ENCODE results near the gene FIBCD1. TPM values are rescaled to one million over a fixed set of nuclear protein-coding genes. Genes with fewer than 3 reads are reported as not detected.

The FIBCD1 gene
- total RNA-seq, 1 experiment from 2014 or later = 6.6 TPM

GRCh38 chr9:130940693-130941576 is 1.9 kb upstream of the FIBCD1 start:
- peak overlapping the region; percentile 61 for H3K4me3 Mint-ChIP-seq
- peaks cover 50% of the 10 kb centered on the region for H3K27me3 Mint-ChIP-seq (ENCODE audit: low read depth)
- DNase-seq (ENCODE audit: low spot score) = peak; percentile 98
- H3K27ac Mint-ChIP-seq = no peak overlapping the region; the same call in 1 of the 2 replicates
- POLR2A ChIA-PET = no interaction called here
- no peaks in the 10 kb centered on the region for H3K36me3 Mint-ChIP-seq
- peaks cover 26% of the 10 kb centered on the region for H3K4me1 Mint-ChIP-seq
- ATAC-seq = peak; percentile 76
- CTCF ChIA-PET = interaction anchor here (0.6 to 1.6 kb wide), 31 partner anchors 8 to 396 kb away, joined by 3 to 14 read pairs (median 4); partner anchors contain the start of gene EXOSC2
- no peaks in the 10 kb centered on the region for H3K9me3 Mint-ChIP-seq
- TF ChIP-seq, protein P1, sequence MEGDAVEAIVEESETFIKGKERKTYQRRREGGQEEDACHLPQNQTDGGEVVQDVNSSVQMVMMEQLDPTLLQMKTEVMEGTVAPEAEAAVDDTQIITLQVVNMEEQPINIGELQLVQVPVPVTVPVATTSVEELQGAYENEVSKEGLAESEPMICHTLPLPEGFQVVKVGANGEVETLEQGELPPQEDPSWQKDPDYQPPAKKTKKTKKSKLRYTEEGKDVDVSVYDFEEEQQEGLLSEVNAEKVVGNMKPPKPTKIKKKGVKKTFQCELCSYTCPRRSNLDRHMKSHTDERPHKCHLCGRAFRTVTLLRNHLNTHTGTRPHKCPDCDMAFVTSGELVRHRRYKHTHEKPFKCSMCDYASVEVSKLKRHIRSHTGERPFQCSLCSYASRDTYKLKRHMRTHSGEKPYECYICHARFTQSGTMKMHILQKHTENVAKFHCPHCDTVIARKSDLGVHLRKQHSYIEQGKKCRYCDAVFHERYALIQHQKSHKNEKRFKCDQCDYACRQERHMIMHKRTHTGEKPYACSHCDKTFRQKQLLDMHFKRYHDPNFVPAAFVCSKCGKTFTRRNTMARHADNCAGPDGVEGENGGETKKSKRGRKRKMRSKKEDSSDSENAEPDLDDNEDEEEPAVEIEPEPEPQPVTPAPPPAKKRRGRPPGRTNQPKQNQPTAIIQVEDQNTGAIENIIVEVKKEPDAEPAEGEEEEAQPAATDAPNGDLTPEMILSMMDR (IDR thresholded peaks at IDR 0.05) = peak; percentile 71
- TF ChIP-seq E2F5 (CRISPR knock-in tag; IDR thresholded peaks at IDR 0.05) (no peak), TEAD4 (CRISPR knock-in tag; IDR thresholded peaks at IDR 0.05) (no peak), ZNF512 (CRISPR knock-in tag; IDR thresholded peaks at IDR 0.05; ENCODE audit: borderline replicate concordance) (no peak), NR2C2 (CRISPR knock-in tag; IDR thresholded peaks at IDR 0.05) (no peak), ZNF232 (CRISPR knock-in tag; IDR thresholded peaks at IDR 0.05) (no peak), RELA (CRISPR knock-in tag; IDR thresholded peaks at IDR 0.05; ENCODE audit: borderline replicate concordance) (no peak), HMGXB4 (CRISPR knock-in tag; IDR thresholded peaks at IDR 0.05) (peak; percentile 69), ESRRA (CRISPR knock-in tag; IDR thresholded peaks at IDR 0.05; ENCODE audit: borderline replicate concordance) (0 out of 2 replicates have a peak, but pooled peaks have one; percentile 14), SP1 (CRISPR knock-in tag; conservative IDR thresholded peaks at IDR 0.05) (peak; percentile 44; the same call in 1 of the 2 replicates), ETV6 (CRISPR knock-in tag; IDR thresholded peaks at IDR 0.05) (peak; percentile 69; the same call in 1 of the 2 replicates), PRDM15 (CRISPR knock-in tag; IDR thresholded peaks at IDR 0.05) (peak; percentile 84)
- TF ChIP-seq, protein P2, sequence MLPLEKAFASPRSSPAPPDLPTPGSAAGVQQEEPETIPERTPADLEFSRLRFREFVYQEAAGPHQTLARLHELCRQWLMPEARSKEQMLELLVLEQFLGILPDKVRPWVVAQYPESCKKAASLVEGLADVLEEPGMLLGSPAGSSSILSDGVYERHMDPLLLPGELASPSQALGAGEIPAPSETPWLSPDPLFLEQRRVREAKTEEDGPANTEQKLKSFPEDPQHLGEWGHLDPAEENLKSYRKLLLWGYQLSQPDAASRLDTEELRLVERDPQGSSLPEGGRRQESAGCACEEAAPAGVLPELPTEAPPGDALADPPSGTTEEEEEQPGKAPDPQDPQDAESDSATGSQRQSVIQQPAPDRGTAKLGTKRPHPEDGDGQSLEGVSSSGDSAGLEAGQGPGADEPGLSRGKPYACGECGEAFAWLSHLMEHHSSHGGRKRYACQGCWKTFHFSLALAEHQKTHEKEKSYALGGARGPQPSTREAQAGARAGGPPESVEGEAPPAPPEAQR (CRISPR knock-in tag; IDR thresholded peaks at IDR 0.05) = no peak
- TF ChIP-seq, protein P3, sequence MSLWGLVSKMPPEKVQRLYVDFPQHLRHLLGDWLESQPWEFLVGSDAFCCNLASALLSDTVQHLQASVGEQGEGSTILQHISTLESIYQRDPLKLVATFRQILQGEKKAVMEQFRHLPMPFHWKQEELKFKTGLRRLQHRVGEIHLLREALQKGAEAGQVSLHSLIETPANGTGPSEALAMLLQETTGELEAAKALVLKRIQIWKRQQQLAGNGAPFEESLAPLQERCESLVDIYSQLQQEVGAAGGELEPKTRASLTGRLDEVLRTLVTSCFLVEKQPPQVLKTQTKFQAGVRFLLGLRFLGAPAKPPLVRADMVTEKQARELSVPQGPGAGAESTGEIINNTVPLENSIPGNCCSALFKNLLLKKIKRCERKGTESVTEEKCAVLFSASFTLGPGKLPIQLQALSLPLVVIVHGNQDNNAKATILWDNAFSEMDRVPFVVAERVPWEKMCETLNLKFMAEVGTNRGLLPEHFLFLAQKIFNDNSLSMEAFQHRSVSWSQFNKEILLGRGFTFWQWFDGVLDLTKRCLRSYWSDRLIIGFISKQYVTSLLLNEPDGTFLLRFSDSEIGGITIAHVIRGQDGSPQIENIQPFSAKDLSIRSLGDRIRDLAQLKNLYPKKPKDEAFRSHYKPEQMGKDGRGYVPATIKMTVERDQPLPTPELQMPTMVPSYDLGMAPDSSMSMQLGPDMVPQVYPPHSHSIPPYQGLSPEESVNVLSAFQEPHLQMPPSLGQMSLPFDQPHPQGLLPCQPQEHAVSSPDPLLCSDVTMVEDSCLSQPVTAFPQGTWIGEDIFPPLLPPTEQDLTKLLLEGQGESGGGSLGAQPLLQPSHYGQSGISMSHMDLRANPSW (CRISPR knock-in tag; conservative IDR thresholded peaks at IDR 0.05; ENCODE audit: low read depth) = no peak
- TF ChIP-seq, protein P4, sequence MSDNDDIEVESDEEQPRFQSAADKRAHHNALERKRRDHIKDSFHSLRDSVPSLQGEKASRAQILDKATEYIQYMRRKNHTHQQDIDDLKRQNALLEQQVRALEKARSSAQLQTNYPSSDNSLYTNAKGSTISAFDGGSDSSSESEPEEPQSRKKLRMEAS (CRISPR knock-in tag; IDR thresholded peaks at IDR 0.05) = peak; percentile 60; the same call in 1 of the 2 replicates
- TF ChIP-seq, protein P5, sequence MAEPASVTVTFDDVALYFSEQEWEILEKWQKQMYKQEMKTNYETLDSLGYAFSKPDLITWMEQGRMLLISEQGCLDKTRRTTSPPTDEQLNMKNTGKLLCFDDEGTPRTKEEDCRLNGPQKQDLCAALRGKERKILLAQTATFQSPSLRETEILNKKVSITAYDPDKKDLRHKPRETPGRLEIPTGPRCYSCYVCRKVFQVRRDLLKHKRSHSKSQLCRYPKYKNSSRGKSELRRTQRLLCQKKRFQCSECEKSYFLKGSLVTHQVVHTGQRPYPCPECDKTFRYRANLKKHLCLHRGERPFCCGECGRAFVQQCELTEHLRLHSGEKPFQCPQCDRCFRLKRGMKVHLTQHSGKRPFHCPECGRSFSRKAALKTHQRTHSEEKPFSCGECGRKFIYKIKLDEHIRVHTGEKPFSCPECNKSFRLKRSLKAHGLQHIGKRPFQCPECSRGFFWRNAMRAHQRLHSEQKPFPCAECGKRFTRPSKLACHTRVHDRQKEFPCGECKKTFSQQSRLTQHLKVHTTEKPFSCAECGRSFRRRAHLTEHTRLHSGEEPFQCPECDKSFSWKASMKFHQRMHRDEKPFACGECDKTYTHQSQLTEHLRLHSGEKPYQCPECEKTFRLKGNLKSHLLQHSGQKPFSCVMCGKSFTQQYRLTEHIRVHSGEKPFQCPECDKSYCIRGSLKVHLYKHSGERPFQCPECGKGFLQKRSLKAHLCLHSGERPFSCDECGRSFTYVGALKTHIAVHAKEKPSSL (CRISPR knock-in tag; conservative IDR thresholded peaks at IDR 0.05) = no peak
